ENCODE measurements around the gene MEGF9.

MEGF9 gene

DNA sequence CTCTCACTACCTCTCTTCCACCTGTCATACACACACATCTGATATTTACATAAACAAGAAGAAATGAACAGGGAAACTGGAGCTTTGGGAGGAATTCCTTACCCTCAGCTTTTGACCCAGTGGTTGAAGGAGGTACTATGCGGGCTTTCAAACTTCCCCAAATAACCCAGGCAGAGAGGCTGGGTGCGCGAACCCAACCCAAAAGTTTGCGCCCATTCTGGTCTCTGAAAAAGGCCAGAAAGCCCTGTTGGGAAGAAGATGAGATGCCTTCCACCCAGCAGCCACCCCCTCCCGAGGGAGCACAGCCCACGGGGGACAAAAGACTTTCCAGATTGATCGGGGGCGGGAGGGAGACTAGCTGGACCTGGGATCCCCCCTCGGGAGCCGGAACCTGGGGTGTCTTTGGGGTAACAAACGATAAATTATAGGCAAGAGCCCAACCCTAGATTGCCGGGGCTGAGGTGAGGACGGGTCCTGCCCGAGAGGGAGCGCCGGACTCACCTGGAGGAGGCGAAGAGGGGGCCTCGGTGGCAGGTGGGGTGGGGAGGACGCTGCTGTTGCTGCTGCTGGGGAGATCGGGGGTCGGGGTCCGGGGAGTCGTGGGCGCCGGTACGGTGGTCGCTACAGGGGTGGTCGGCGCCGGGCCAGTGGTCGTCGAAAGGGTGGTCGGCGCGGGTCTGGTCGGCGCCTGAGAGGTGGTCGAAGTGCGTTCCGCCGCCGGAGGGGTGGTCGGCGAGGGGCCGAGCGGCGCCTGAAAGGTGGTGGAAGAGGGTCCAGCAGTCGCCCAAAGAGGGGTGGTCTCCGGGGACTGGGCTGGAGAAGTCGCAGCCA is 798 bp downstream of the MEGF9 start:
- H3K4me3 ChIP-seq (ENCODE audit: low read depth, low read length), result peak overlapping the region; percentile 94
- TF ChIP-seq, protein P1, sequence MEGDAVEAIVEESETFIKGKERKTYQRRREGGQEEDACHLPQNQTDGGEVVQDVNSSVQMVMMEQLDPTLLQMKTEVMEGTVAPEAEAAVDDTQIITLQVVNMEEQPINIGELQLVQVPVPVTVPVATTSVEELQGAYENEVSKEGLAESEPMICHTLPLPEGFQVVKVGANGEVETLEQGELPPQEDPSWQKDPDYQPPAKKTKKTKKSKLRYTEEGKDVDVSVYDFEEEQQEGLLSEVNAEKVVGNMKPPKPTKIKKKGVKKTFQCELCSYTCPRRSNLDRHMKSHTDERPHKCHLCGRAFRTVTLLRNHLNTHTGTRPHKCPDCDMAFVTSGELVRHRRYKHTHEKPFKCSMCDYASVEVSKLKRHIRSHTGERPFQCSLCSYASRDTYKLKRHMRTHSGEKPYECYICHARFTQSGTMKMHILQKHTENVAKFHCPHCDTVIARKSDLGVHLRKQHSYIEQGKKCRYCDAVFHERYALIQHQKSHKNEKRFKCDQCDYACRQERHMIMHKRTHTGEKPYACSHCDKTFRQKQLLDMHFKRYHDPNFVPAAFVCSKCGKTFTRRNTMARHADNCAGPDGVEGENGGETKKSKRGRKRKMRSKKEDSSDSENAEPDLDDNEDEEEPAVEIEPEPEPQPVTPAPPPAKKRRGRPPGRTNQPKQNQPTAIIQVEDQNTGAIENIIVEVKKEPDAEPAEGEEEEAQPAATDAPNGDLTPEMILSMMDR (IDR thresholded peaks at IDR 0.05; ENCODE audit: low read depth, low read length, missing control alignments), result peak; percentile 17
- DNase-seq (ENCODE audit: low read depth), result no peak

DNA sequence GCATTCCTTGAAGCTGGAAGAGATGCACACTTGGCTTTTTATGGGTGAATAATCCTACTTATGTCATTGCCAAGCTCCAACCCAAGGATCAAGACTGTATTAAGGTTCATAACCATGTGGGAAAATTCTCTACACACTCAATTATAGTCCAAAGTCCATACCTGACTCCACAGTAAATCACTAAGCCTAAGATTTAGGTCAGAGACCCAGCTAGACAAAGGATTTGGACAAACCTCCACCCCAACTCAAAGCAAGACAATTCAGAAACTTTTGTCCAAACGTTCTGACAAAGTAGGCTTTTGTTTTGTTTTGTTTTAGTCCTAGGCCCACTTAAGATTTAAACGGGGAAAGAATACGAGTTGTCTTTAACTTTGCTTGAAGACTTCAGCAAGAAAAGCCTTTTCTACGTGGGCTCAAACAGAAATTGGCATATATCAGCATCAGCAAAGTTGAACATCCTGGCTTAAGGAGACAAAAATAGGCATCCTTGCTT is 1.7 kb downstream of the MEGF9 start:
- no peak for DNase-seq (ENCODE audit: low read depth)
- TF ChIP-seq, protein P1 (IDR thresholded peaks at IDR 0.05; ENCODE audit: low read depth, low read length, missing control alignments), result no peak
- H3K4me3 ChIP-seq (ENCODE audit: low read depth, low read length), result peak overlapping the region; percentile 94

DNA sequence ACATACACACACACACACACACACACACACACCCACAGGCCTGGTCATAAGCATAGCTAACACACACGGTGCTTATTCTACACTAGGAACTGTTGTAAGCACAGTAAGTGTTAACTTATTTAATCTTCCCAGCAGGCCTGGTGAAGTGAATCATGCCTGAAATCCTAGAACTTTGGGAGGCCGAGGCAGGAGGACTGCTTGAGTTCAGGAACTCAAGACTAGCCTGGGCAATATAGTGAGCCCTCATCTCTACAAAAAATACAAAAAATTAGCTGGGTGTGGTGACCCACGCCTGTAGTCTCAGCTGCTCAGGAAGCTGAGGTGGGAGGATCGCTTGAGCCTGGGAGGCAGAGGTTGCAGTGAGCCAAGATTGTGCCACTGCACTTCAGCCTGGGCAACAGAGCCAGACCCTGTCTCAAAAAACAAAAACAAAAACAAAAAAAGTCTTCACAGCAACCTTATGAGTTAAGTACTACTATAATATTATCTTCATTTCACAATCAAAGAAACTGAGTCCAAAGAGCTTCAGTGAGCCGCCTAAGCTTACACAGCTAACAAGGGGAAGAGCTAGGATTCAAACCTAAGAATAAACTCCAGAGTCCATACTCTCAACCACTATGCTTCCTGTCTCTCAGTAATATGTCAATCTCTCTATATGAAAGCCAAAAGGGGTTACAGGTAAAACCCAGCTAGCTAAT is 2.3 kb downstream of the MEGF9 start:
- H3K4me3 ChIP-seq (ENCODE audit: low read depth, low read length), result peak overlapping the region; percentile 94; the same call in 1 of the 2 replicates
- TF ChIP-seq, protein P1 (IDR thresholded peaks at IDR 0.05; ENCODE audit: low read depth, low read length, missing control alignments), result no peak
- no peak for DNase-seq (ENCODE audit: low read depth)

DNA sequence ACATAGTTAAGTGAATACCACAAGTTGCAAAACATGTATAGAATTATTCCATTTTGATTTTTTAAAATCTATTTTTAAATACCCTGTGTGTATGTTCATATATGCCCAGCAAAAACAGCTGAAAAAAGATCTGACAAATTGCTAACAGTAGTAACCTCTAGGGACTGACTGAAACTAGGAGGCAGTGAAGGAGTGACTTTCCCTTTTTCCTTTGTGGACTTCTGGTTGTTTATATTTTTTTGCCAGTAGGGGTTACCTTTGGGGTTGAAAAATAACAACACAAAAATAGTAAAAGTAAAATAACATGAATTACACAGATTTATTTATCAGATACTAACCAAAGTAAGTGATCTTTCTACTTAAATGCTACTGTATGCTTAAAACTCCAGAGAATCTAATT is 2.9 kb downstream of the MEGF9 start:
- no peak overlapping the region for H3K4me3 ChIP-seq (ENCODE audit: low read depth, low read length)
- TF ChIP-seq, protein P1 (IDR thresholded peaks at IDR 0.05; ENCODE audit: low read depth, low read length, missing control alignments), result no peak

DNA sequence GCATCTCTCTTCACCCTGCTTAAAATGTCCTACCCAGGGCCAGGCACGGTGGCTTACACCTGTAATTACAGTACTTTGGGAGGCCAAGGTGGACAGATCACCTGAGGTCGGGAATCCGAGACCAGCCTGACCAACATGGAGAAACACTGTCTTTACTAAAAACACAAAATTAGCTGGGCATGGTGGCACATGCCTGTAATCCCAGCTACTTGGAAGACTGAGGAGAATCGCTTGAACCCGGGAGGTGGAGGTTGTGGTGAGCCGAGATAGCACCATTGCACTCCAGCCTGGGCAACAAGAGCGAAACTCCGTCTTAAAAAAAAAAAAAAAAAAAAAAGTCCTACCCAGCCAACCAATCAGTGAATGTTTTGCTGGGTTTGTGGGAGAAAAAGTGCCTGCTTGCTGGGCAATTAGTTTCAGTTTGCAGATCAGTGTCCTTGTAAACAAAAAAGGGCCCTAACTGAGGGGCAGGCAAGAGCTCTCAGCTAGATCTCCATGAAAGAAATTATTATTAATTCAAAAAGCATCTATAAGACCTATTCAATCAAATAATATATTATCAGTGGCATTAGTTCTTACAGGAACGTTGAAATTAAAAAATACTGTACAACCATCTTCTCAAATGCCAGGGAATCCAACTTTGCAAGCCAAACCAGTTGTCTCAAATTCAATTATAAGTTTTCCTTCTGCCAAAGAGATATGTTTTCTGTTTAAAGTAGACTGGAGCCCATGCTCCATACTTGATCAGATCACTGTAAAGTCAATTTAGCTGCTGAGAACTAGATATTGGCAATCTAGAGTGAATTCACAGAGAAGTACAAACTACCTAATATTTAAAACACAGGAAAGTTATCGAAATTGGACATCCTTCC is 3.9 kb downstream of the MEGF9 start:
- peak overlapping the region; percentile 54 for H3K4me3 ChIP-seq (ENCODE audit: low read depth, low read length)
- DNase-seq (ENCODE audit: low read depth), result peak; percentile 70
- TF ChIP-seq, protein P1 (IDR thresholded peaks at IDR 0.05; ENCODE audit: low read depth, low read length, missing control alignments), result no peak

More for the DNA sequence above, 2.9 kb downstream of the MEGF9 start:
- no peak for DNase-seq (ENCODE audit: low read depth)

DNA sequence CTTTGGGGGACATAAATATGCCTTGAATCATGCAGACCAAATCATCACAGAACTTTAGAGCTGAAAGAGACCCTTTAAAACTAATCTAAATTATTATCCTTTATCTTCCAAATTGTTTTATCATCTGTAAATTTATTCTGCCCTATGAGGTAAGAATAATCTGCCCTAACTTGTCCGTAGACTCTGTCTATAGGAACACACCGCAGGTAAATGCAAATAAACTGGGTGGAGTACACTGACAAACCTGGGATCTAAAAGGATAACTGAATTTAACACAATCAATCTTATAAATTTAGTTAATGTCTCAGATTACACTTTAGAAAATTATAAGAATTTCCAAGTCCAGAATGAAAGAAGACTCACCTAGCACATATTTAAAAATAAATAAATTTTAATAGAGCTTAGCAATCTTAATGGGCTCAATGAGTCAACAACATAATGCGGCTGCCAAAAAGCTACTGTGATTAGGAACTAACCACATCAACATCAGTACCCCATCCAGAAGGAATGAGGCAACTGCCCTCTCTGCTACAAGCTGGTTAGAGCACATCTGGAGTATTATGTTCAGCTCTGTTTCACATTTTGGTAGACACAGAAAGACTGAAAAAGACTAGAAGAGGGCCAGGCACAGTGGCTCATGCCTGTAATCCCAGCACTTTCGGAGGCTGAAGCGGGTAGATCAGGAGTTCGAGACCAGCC is 5.6 kb downstream of the MEGF9 start:
- no peak overlapping the region for H3K4me3 ChIP-seq (ENCODE audit: low read depth, low read length)
- TF ChIP-seq, protein P1 (IDR thresholded peaks at IDR 0.05; ENCODE audit: low read depth, low read length, missing control alignments), result no peak
- DNase-seq (ENCODE audit: low read depth), result no peak

Measured in GM12864 (cell line).